Heart left ventricle (tissue), 16 donors: Measurements from ENCODE around the gene APLF. TPM values are rescaled to one million over a fixed set of nuclear protein-coding genes. Genes with fewer than 3 reads are reported as not detected.
"Not testable (repeated sequence)": the region's sequence is repeated elsewhere in the genome, so short reads cannot be mapped to it uniquely, and the experiment has no call there.

ENCODE experiments used
- ATAC-seq, 4 donors: fragments of 200-7000 bp; cut with Tn5 transposase; one replicate each; pipeline ENCODE4 v1.9.1; 2020 to 2022; ENCODE audit warnings: moderate library complexity in 4 of 4, mild to moderate bottlenecking in 3 of 4, moderate number of reproducible peaks in 1 of 4
- DNase-seq, 5 donors: peaks; one replicate each; pipeline ENCODE4 v3.0.0-alpha.2; 2020
- H3K27ac ChIP-seq, 12 donors: fragments of 200-600 bp; sonication (generic) in 4 of 12; one replicate each; pipeline versions ENCODE4 v1.5.0 to v1.8.0; 2016 to 2022; ENCODE audit warnings: mild to moderate bottlenecking in 2 of 12
- H3K27me3 ChIP-seq, 9 donors: fragments of 200-600 bp; sonication (generic) in 2 of 9; one replicate each; pipeline versions ENCODE4 v1.5.1 to v1.8.0; 2016 to 2022; ENCODE audit warnings: mild to moderate bottlenecking in 3 of 9
- H3K36me3 ChIP-seq, 9 donors: fragments of 200-600 bp; sonication (generic) in 2 of 9; one replicate each; pipeline versions ENCODE4 v1.5.0 to v1.8.0; 2018 to 2022; ENCODE audit warnings: mild to moderate bottlenecking in 2 of 9
- H3K4me1 ChIP-seq, 12 donors: fragments of 200-600 bp; sonication (generic) in 4 of 12; one replicate each; pipeline versions ENCODE4 v1.5.0 to v1.8.0; 2016 to 2022; ENCODE audit warnings: mild to moderate bottlenecking in 3 of 12
- H3K4me3 ChIP-seq, 12 donors: fragments of 200-600 bp; sonication (generic) in 4 of 12; one replicate each; pipeline versions ENCODE4 v1.5.0 to v1.8.0; 2017 to 2022; ENCODE audit warnings: mild to moderate bottlenecking in 9 of 12, moderate library complexity in 4 of 12
- H3K9me3 ChIP-seq, 12 donors: fragments of 200-600 bp; sonication (generic) in 4 of 12; one replicate each; pipeline versions ENCODE4 v1.5.0 to v1.8.0; 2016 to 2022; ENCODE audit warnings: mild to moderate bottlenecking in 1 of 12
- POLR2A ChIP-seq, 2 donors: fragments of 450-650 bp; IDR thresholded peaks; one replicate each; pipeline ENCODE4 v1.6.1; 2017; ENCODE audit warnings: antibody characterized with exemption in 2 of 2, mild to moderate bottlenecking in 2 of 2, moderate library complexity in 2 of 2
- WGBS, 4 donors: extraction: QIAGEN DNeasy Blood & Tissue Kit in 2 of 4; methylation state at CpG; one replicate each; pipeline versions ENCODE4 v1.1.5 to v1.1.7; 2013 to 2018; 5-methylcytosine and 5-hydroxymethylcytosine counted together
- intact Hi-C, 10 donors: fragments of 100-400 bp; cut with DNase I; formaldehyde crosslinking; loops; one replicate each; pipeline versions ENCODE4 v1.11.1 to v1.14.2; 2022
- polyA plus RNA-seq, 2 donors: library from polyadenylated mRNA; stranded (reverse); fragments of 200-250 nt; gene quantifications; one replicate each; pipeline ENCODE4 v1.2.3, GENCODE V29; 2013
- total RNA-seq, 9 donors: library from RNA; depleted of rRNA in 2 of 9; stranded (reverse); fragments of >200 nt in 2 of 9; fragmentation: NEBNext Ultra II Directional in 3 of 9; extraction: Animal tissue kit (Norgen Biotek cat#: 25700) in 3 of 9; gene quantifications; one replicate each; pipeline versions ENCODE4 v1.1.0 to v1.2.4, GENCODE V29; 2016 to 2023
- TF ChIP-seq, protein P1 (sequence below), 12 donors: fragments of 200-600 bp; sonication (generic) in 4 of 12; IDR thresholded peaks; one replicate each; pipeline versions ENCODE4 v1.5.0 to v1.8.0; 2018 to 2022; ENCODE audit warnings: antibody characterized with exemption in 12 of 12, mild to moderate bottlenecking in 5 of 12
- donor health status: ischemic (EF 13 %, LVEDD 7.1; RV severe dilation, severe dysfunction).
- donor health status: healthy with polysubstance abuse.
- donor health status: DM: no; HTN: yes; CAD: no.
- donor health status: DM: no; HTN: no; CAD: no.
- donor health status: ischemic (EF 25% LVEDD 6.9; RV normal size, moderate dysfunction).
- donor health status: ischemic (EF 25% LVEDD 5.7; RV mildly dilated, moderate dysfunction).
- donor health status: healthy.
- donor health status: DM: yes; HTN: yes; CAD: no.
- donor health status: ischemic (EF 35%, LVEDD 5.7; RV mildly dilated, moderate dysfunction).
- donor health status: nonischemic (EF 11% LVEDD 7.7; RV severe dilation, severe dysfunction).
- donor health status: DM: yes; HTN: yes; CAD: no.
- donor health status: PGD.
- donor health status: ischemic (EF 29% LVEDD 5.4; RV normal size, mild dysfunction).
- donor health status: nonischemic (EF 23%, LVEDD 6.1; RV moderate dilation, normal function).

Gene APLF
- total and polyA plus RNA-seq, 11 donors: 0.64 to 7.9 (median 4.3) TPM

DNA sequence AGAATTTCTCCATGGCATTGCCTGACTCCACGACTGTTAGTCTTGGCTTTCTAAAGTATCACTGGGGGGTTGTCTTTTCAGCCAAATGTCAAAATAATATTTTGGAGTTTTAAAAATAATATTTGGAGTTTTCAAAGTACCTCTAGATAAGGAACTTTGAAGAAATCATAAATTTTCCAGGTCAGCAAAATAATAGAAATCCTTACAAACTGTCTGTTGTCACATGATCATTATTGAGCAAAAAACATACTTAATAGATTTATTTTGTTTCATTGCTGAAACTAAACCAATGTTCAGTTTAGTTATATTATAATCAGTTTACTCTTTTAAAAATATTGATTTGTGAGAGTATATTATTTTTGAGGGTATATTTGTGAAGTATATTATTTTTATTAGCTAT lies 85.7 kb downstream of the APLF start:
- Histone ChIP-seq H3K4me3 (no peak overlapping the region), H3K9me3 (no peaks in the 10 kb centered on the region), H3K27ac (no peak overlapping the region), H3K36me3 (no peaks in the 10 kb centered on the region), H3K27me3 (no peaks in the 10 kb centered on the region), H3K4me1 (no peaks in the 10 kb centered on the region)
- TF ChIP-seq POLR2A (IDR thresholded peaks at IDR 0.05): no peak
- TF ChIP-seq, protein P1, sequence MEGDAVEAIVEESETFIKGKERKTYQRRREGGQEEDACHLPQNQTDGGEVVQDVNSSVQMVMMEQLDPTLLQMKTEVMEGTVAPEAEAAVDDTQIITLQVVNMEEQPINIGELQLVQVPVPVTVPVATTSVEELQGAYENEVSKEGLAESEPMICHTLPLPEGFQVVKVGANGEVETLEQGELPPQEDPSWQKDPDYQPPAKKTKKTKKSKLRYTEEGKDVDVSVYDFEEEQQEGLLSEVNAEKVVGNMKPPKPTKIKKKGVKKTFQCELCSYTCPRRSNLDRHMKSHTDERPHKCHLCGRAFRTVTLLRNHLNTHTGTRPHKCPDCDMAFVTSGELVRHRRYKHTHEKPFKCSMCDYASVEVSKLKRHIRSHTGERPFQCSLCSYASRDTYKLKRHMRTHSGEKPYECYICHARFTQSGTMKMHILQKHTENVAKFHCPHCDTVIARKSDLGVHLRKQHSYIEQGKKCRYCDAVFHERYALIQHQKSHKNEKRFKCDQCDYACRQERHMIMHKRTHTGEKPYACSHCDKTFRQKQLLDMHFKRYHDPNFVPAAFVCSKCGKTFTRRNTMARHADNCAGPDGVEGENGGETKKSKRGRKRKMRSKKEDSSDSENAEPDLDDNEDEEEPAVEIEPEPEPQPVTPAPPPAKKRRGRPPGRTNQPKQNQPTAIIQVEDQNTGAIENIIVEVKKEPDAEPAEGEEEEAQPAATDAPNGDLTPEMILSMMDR (IDR thresholded peaks at IDR 0.05): no peak
- intact Hi-C loops: no loop called here
- 85 to 90% (median 87%) methylated on average over 1 of the region's 1 CpG for WGBS, 4 donors
- no peak for ATAC-seq
- no peak for DNase-seq

DNA sequence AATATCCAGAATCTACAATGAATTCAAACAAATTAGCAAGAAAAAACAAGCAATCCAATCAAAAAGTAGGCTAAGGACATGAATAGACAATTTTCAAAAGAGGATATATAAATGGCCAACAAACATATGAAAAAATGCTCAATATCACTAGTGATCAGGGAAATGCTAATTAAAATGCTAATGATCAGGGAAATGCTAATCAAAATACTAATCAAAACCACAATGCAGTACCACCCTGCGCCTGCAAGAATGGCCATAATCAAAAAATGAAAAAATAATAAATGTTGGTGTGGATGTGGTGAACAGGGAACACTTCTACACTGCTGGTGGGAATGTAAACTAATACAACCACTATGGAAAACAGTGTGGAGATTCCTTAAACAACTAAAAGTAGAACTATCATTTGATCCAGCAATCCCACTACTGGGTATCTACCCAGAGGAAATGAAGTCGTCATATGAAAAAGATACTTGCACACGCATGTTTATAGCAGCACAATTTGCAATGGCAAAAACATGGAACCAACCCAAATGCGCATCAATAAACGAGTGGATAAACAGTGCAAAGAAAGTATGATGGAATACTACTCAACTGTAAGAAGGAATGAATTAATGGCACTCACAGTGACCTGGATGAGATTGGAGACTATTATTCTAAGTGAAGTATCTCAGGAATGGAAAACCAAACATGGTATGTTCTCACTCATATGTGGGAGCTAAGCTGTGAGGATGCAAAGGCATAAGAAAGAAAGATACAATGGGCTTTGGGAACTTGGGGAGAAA lies 88.2 kb downstream of the APLF start:
- intact Hi-C loops, DNase-seq, H3K27me3 ChIP-seq, H3K36me3 ChIP-seq, H3K4me3 ChIP-seq, H3K4me1 ChIP-seq, H3K27ac ChIP-seq, H3K9me3 ChIP-seq, ATAC-seq: not testable (repeated sequence)
- 94 to 98% (median 96%) methylated on average over 5 of the region's 5 CpGs for WGBS, 4 donors

DNA sequence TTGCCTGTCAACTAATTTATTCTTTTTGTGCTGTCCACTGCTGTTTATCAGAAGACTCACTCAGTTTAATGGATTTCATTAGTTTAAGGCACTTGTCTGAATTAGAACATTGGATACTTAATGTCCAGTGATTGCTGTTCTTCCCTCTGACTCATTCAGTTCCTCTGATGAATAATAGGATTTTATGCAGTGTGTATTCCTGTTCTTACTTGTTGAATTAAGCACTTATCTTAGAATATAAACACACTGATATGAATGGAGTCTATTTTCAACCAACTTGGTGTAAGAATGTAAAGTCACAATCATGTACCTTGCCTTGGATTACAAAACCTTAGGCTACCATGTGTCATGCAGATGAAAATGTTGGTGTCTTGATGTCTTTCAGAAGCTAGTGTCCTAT lies 89.0 kb downstream of the APLF start:
- Histone ChIP-seq H3K27me3 (no peaks in the 10 kb centered on the region), H3K27ac (no peak overlapping the region), H3K9me3 (no peaks in the 10 kb centered on the region), H3K4me3 (no peak overlapping the region), H3K4me1 (no peaks in the 10 kb centered on the region), H3K36me3 (no peaks in the 10 kb centered on the region)
- DNase-seq (no peak), ATAC-seq (no peak)
- TF ChIP-seq POLR2A (IDR thresholded peaks at IDR 0.05): no peak
- TF ChIP-seq, protein P1 (IDR thresholded peaks at IDR 0.05): no peak
- intact Hi-C loops: no loop called here

DNA sequence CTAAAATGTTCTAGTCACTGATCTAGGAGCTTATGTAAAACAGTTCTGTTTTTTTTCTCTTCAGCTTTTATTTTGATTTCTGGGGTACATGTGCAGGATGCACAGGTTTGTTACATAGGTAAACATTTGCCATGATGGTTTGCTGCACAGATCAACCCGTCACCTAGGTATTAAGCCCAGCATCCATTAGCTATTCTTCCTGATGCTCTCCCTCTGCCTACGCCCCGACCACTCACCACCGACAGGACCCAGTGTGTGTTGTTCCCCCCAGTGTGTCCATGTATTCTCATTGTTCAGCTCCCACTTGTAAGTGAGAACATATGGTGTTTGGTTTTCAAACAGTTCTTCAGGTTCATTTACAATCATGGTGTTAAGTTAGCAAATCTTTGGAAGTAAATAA lies 91.2 kb downstream of the APLF start:
- no peaks in the 10 kb centered on the region for H3K9me3 ChIP-seq
- H3K36me3 ChIP-seq: no peaks in the 10 kb centered on the region
- intact Hi-C loops: no loop called here
- no peak overlapping the region for H3K4me3 ChIP-seq
- H3K27me3 ChIP-seq: no peaks in the 10 kb centered on the region
- no peak overlapping the region for H3K27ac ChIP-seq
- no peak for TF ChIP-seq POLR2A (IDR thresholded peaks at IDR 0.05)
- TF ChIP-seq, protein P1 (IDR thresholded peaks at IDR 0.05): no peak
- H3K4me1 ChIP-seq: no peaks in the 10 kb centered on the region
- ATAC-seq: no peak
- DNase-seq: no peak
- WGBS, 4 donors: 88 to 98% (median 92%) methylated on average over 4 of the region's 4 CpGs

DNA sequence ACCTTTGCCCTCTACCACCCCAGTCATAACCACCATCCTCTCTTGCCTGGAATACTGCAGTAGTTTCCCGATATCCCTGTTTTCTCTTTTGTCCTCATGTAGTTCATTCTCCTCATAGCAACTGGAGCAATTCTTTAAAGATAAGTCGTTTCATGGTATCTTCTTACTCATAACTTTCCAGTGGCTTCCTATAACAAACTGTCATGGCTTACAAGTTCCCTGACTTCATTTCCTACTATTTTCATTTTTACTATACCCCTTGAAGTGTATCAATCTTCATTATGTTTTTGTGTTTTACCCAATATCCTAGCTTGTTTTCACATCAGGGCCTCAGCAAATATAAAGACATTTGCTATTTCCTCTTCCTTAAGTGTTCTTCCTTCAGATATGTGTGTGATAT lies 92.3 kb downstream of the APLF start:
- no peak overlapping the region for H3K27ac ChIP-seq
- ATAC-seq (no peak), DNase-seq (no peak)
- H3K4me1 ChIP-seq: no peaks in the 10 kb centered on the region
- TF ChIP-seq POLR2A (IDR thresholded peaks at IDR 0.05): no peak
- TF ChIP-seq, protein P1 (IDR thresholded peaks at IDR 0.05): no peak
- WGBS, 4 donors: 80 to 89% (median 86%) methylated on average over 2 of the region's 2 CpGs
- H3K36me3 ChIP-seq: no peaks in the 10 kb centered on the region
- no peaks in the 10 kb centered on the region for H3K9me3 ChIP-seq
- intact Hi-C loops: no loop called here
- no peak overlapping the region for H3K4me3 ChIP-seq
- no peaks in the 10 kb centered on the region for H3K27me3 ChIP-seq
